BLaER1 (cell line): ENCODE measurements around the gene HMGB2.

Experiments used
- H3K27ac ChIP-seq: shearing (Covaris generic); formaldehyde crosslinking; 2 replicates; pipeline ENCODE4 v1.8.1; 2022
- H3K27me3 ChIP-seq: shearing (Covaris generic); formaldehyde crosslinking; 2 replicates; pipeline ENCODE4 v1.8.1; 2022
- H3K36me3 ChIP-seq: shearing (Covaris generic); formaldehyde crosslinking; 2 replicates; pipeline ENCODE4 v1.8.1; 2022
- H3K4me1 ChIP-seq: shearing (Covaris generic); formaldehyde crosslinking; 2 replicates; pipeline ENCODE4 v1.8.1; 2022
- H3K4me2 ChIP-seq: shearing (Covaris generic); formaldehyde crosslinking; 2 replicates; pipeline ENCODE4 v1.8.1; 2022
- H3K4me3 ChIP-seq: shearing (Covaris generic); formaldehyde crosslinking; 2 replicates; pipeline ENCODE4 v1.8.1; 2022
- H3K9ac ChIP-seq: shearing (Covaris generic); formaldehyde crosslinking; 2 replicates; pipeline ENCODE4 v1.8.1; 2022
- H3K9me3 ChIP-seq: shearing (Covaris generic); formaldehyde crosslinking; 2 replicates; pipeline ENCODE4 v1.8.1; 2022
- H4K20me1 ChIP-seq: shearing (Covaris generic); formaldehyde crosslinking; 2 replicates; pipeline ENCODE4 v1.8.1; 2022
- Cebpa-rat ChIP-seq: shearing (Covaris generic); IDR thresholded peaks from 2 replicates; pipeline ENCODE4 v1.8.1; 2022

HMGB2 gene

GRCh38 chr4:173367946-173368345, 33.8 kb upstream of the HMGB2 start:
- Histone ChIP-seq H3K4me2 (peak overlapping the region; percentile 70), H4K20me1 (peaks cover 13% of the 10 kb centered on the region), H3K4me3 (peak overlapping the region; percentile 80), H3K9me3 (no peaks in the 10 kb centered on the region), H3K36me3 (0 out of 2 replicates have a peak, but pooled peaks cover 9% of the 10 kb centered on the region), H3K9ac (peak overlapping the region; percentile 33), H3K27me3 (no peaks in the 10 kb centered on the region), H3K4me1 (peaks cover 44% of the 10 kb centered on the region), H3K27ac (no peak overlapping the region)
- no peak for TF ChIP-seq Cebpa-rat

- Histone ChIP-seq H3K4me3 (no peak overlapping the region), H3K4me1 (peaks cover 41% of the 10 kb centered on the region), H3K36me3 (0 out of 2 replicates have a peak, but pooled peaks cover 9% of the 10 kb centered on the region), H3K27me3 (no peaks in the 10 kb centered on the region), H4K20me1 (peaks cover 6% of the 10 kb centered on the region; the same call in 1 of the 2 replicates), H3K27ac (no peak overlapping the region), H3K9ac (no peak overlapping the region), H3K9me3 (no peaks in the 10 kb centered on the region), H3K4me2 (peak overlapping the region; percentile 70)
- TF ChIP-seq Cebpa-rat = no peak
These were observed 33.1 kb upstream of the HMGB2 start for GRCh38 chr4:173367285-173367684.

GRCh38 chr4:173365359-173365996, 31.3 kb upstream of the HMGB2 start:
- Histone ChIP-seq H4K20me1 (no peaks in the 10 kb centered on the region), H3K9me3 (no peaks in the 10 kb centered on the region), H3K27me3 (no peaks in the 10 kb centered on the region), H3K36me3 (0 out of 2 replicates have a peak, but pooled peaks cover 9% of the 10 kb centered on the region), H3K4me1 (peaks cover 41% of the 10 kb centered on the region), H3K27ac (no peak overlapping the region), H3K9ac (no peak overlapping the region), H3K4me2 (peak overlapping the region; percentile 46), H3K4me3 (no peak overlapping the region)
- TF ChIP-seq Cebpa-rat = no peak

- H3K9me3 ChIP-seq = 0 out of 2 replicates have a peak, but pooled peaks cover 7% of the 10 kb centered on the region
- no peaks in the 10 kb centered on the region for H4K20me1 ChIP-seq
- TF ChIP-seq Cebpa-rat = no peak
- no peak overlapping the region for H3K9ac ChIP-seq
- peaks cover 25% of the 10 kb centered on the region for H3K4me1 ChIP-seq
- no peak overlapping the region for H3K4me2 ChIP-seq
- H3K27ac ChIP-seq = no peak overlapping the region
- H3K36me3 ChIP-seq = peaks cover 19% of the 10 kb centered on the region; the same call in 1 of the 2 replicates
- H3K4me3 ChIP-seq = no peak overlapping the region
- no peaks in the 10 kb centered on the region for H3K27me3 ChIP-seq
These were observed 28.5 kb upstream of the HMGB2 start for GRCh38 chr4:173362666-173363065.

GRCh38 chr4:173360587-173361221, 26.5 kb upstream of the HMGB2 start:
- Histone ChIP-seq H3K4me3 (no peak overlapping the region), H3K27ac (no peak overlapping the region), H3K4me2 (no peak overlapping the region), H3K36me3 (peaks cover 14% of the 10 kb centered on the region; the same call in 1 of the 2 replicates), H3K9ac (no peak overlapping the region), H4K20me1 (no peaks in the 10 kb centered on the region), H3K27me3 (no peaks in the 10 kb centered on the region), H3K9me3 (0 out of 2 replicates have a peak, but pooled peaks cover 7% of the 10 kb centered on the region), H3K4me1 (peaks cover 6% of the 10 kb centered on the region)
- TF ChIP-seq Cebpa-rat = no peak

- H3K9me3 ChIP-seq = 0 out of 2 replicates have a peak, but pooled peaks cover 7% of the 10 kb centered on the region
- no peak overlapping the region for H3K27ac ChIP-seq
- no peaks in the 10 kb centered on the region for H3K27me3 ChIP-seq
- no peak overlapping the region for H3K9ac ChIP-seq
- peaks cover 4% of the 10 kb centered on the region; the same call in 1 of the 2 replicates for H3K4me1 ChIP-seq
- no peak overlapping the region for H3K4me3 ChIP-seq
- H3K4me2 ChIP-seq = no peak overlapping the region
- no peak for TF ChIP-seq Cebpa-rat
- peaks cover 10% of the 10 kb centered on the region; the same call in 1 of the 2 replicates for H3K36me3 ChIP-seq
- no peaks in the 10 kb centered on the region for H4K20me1 ChIP-seq
These were observed 23.8 kb upstream of the HMGB2 start for GRCh38 chr4:173357939-173358338.

GRCh38 chr4:173347467-173347866, 13.3 kb upstream of the HMGB2 start:
- Histone ChIP-seq H4K20me1 (no peaks in the 10 kb centered on the region), H3K4me2 (no peak overlapping the region), H3K27ac (no peak overlapping the region), H3K4me1 (no peaks in the 10 kb centered on the region), H3K27me3 (no peaks in the 10 kb centered on the region), H3K4me3 (no peak overlapping the region), H3K9me3 (no peaks in the 10 kb centered on the region), H3K9ac (no peak overlapping the region), H3K36me3 (no peaks in the 10 kb centered on the region; the same call in 1 of the 2 replicates)
- no peak for TF ChIP-seq Cebpa-rat

- Histone ChIP-seq H3K4me3 (no peak overlapping the region), H3K36me3 (no peaks in the 10 kb centered on the region; the same call in 1 of the 2 replicates), H3K27me3 (no peaks in the 10 kb centered on the region), H3K9ac (no peak overlapping the region), H3K4me1 (no peaks in the 10 kb centered on the region), H4K20me1 (no peaks in the 10 kb centered on the region), H3K4me2 (no peak overlapping the region), H3K9me3 (no peaks in the 10 kb centered on the region), H3K27ac (no peak overlapping the region)
- no peak for TF ChIP-seq Cebpa-rat
These were observed 11.9 kb upstream of the HMGB2 start for GRCh38 chr4:173346074-173346473.

GRCh38 chr4:173345648-173346047, 11.5 kb upstream of the HMGB2 start:
- Histone ChIP-seq H3K27me3 (no peaks in the 10 kb centered on the region), H4K20me1 (no peaks in the 10 kb centered on the region), H3K27ac (no peak overlapping the region), H3K4me2 (no peak overlapping the region), H3K9me3 (no peaks in the 10 kb centered on the region), H3K9ac (no peak overlapping the region), H3K4me1 (no peaks in the 10 kb centered on the region), H3K4me3 (no peak overlapping the region), H3K36me3 (no peaks in the 10 kb centered on the region; the same call in 1 of the 2 replicates)
- TF ChIP-seq Cebpa-rat = no peak

GRCh38 chr4:173343832-173344397, 9.8 kb upstream of the HMGB2 start:
- H3K4me1 ChIP-seq = no peaks in the 10 kb centered on the region
- no peak overlapping the region for H3K9ac ChIP-seq
- no peaks in the 10 kb centered on the region for H4K20me1 ChIP-seq
- no peak overlapping the region for H3K27ac ChIP-seq
- H3K9me3 ChIP-seq = no peaks in the 10 kb centered on the region
- H3K4me2 ChIP-seq = no peak overlapping the region
- H3K4me3 ChIP-seq = no peak overlapping the region
- no peak for TF ChIP-seq Cebpa-rat
- no peaks in the 10 kb centered on the region for H3K27me3 ChIP-seq
- H3K36me3 ChIP-seq = no peaks in the 10 kb centered on the region; the same call in 1 of the 2 replicates
